Bone marrow (tissue), 2 donors: ENCODE data around the gene FLNA.
"Not testable (repeated sequence)": the region's sequence is repeated elsewhere in the genome, so short reads cannot be mapped to it uniquely, and the experiment has no call there.

Source experiments
- DNase-seq, 2 donors: peaks; one replicate each; lab custom pipeline; 2025; lab: John Stamatoyannopoulos, UW

Gene FLNA

DNA sequence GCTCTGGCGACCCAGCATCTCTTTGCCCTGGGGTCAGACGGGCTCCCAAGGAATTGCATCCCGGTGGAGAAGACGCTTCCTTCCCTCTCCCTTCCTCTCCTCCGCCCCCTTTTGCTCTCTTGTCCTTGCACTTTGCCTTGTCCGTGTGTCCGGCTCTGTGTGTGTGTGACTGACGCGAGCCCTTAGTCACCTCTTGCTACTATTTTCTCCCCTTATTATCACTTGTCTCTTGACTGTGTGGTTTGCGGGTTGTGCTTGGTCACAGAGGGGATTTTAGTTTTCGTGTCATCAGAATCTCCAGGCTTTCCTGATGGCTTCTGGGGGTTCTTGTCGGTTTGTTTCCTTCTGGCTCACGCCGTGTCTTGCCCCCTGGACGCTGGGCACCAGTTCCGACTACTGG lies 31.4 kb downstream of the FLNA start:
- DNase-seq: not testable (repeated sequence)

- DNase-seq: not testable (repeated sequence)
Measured at GRCh38 chrX:154341399-154342298, 32.8 kb downstream of the FLNA start.

DNA sequence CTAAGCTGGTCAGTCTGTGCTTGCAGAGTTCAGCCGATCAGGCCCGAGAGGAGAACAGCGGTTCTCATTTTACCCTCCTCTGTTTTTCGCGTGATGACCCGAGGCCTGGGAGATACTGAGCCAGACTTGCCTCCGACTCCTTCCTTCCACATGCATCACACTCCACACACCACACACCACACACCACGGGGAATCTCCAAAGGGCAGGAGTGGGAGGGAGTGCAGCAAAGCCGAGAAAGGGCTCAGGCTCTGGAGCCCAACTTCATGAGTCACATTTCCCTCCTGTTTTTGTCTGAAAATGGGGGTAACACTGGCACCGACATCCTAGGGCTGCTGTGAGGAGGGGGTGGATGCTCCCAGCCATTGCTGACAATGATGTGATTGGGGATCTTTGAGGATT lies 39.9 kb downstream of the FLNA start:
- no peak for DNase-seq

DNA sequence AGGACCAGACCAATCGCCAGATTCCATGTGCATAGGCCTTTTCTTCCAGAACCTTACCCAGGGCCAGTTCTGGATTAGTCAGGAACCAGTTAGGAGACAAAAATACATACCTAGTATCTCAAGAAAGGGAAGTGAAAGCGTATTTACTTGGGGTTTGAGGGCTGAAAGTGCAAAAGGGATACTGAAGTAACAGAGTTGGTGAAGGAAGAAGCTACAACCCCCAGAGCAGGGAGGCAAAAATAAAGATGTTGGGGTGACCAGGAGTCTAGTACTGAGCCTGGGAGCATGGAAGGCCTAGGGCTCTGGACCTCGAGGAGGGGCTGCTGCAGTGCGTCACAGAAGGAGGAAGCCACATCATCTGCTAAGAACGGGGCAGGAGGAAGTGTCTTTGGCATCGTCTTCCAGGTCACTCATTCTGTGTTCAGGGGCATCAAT lies 40.6 kb downstream of the FLNA start:
- DNase-seq: no peak

DNA sequence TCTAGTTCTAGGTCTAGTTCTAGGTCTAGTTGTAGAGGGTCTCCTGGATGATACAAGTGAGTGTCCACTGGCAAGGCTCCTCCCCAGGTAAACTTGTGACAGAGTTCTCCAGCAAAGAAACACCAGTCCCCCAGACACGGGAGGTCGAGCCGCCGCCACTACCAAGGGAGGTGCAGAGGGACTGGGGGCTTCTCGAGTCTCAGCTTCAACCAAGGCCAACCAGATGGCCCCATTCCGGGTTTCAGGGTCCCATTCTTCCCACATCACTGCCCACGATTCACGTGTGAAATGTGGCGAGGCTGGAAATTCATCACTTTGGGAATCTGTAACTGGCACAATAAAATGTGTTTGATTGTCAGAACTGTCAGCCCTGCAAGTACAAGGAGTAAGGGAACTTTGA lies 41.3 kb downstream of the FLNA start:
- DNase-seq: no peak

- DNase-seq: no peak
Measured at GRCh38 chrX:154332561-154332960, 41.9 kb downstream of the FLNA start.

DNA sequence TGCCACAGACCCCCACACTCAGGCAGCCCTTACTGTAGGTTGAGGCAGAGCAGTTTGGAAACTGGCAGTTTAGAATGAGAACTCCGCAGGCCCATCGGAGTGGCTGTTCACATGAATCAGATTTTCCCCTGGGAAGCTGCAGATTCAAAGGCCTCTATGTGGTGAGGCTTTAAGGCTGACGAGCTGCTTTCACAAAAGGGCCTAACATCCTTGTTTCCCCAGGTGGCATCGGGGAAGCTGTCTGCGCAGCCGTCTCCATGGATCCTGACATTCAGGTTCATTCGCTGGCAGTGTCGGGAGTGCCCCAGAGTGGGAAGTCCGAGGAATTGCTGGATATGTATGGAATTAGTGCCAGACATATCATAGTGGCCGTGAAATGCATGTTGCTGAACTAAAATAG lies 45.1 kb downstream of the FLNA start:
- no peak for DNase-seq

DNA sequence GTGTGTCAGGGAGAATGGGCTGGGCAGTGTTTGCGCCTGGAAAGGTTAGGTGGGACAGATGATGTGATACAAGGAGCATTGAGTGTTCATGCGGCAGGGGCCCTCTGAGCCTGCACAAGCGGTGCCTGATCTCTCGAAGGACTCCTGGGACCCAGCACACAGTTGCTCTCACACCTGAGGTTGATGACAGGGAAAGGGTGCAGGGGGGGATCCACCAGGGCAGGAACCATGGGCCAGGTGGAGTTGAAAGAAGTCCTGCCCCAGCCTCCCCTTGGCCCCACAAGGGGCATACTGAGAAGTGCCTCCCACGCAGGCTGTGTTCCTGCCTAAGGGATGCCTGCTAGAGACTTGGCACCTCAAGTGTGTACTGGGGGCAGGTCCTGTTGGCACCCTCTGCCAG lies 45.8 kb downstream of the FLNA start:
- no peak for DNase-seq

- no peak for DNase-seq
Measured at GRCh38 chrX:154327038-154327820, 47.2 kb downstream of the FLNA start.

GRCh38 chrX:154325541-154325940 lies 48.9 kb downstream of the FLNA start:
- DNase-seq: no peak

DNA sequence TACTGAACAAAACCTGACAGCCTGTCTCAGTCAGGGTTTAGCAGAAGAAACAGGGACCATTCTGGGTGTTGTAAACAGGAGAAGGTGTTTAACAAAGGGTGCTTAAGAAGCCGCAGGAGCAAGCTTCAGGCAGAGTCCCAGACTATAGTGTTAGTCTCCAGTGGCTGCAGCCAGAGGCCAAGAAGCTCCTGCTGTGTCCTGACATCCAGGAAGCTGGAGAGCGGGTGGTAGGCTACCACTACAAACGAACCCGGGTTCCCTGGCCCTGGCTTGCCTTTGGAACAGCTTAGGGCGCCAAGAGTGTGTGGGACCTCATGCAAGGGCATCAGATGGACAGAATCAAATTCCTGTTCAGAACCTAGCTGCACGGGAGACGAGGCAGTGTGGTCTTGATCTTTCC lies 50.9 kb downstream of the FLNA start:
- DNase-seq: no peak

DNA sequence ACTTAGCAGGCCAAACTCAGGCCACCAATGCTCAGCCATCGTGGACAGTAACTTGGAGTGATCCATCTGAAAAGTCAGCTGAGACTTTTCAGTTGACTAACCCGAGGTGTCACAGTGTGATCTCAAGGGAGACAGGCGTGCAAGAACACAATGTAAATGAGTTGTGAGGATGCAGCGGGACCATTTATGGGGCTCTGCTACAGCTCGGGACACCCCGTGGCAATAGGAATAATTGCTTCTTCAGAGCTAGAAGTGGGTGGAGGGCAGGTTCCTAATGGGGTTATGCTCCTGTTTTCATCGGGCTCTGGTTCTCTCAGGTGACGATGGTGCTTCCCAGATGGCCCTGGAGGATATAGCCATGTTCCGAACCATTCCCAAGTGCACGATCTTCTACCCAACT lies 51.5 kb downstream of the FLNA start:
- no peak for DNase-seq

- DNase-seq: no peak
Measured at GRCh38 chrX:154321594-154321993, 52.8 kb downstream of the FLNA start.

- DNase-seq: no peak
Measured at GRCh38 chrX:154321152-154321551, 53.3 kb downstream of the FLNA start.

DNA sequence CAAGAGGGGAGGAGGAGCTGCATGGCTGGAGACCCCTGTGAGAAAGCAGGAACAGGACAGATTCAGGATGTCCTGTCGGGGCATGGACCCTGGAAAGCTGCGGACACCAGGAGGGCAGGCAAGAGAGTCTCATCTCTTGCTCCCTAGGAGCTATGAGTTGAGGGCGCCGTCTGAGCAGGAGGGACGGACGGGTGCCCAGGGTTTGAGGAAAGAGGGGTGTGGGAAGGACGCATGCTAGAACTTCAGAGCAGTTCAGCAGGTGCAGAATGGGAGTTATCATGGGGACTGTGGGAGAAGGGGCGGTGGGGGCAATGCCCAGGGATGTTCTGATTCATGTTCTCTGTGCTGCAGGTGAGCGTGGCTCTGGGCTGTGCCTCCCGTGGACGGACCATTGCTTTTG lies 54.0 kb downstream of the FLNA start:
- DNase-seq: no peak

GRCh38 chrX:154317391-154317995 lies 56.9 kb downstream of the FLNA start:
- no peak for DNase-seq

DNA sequence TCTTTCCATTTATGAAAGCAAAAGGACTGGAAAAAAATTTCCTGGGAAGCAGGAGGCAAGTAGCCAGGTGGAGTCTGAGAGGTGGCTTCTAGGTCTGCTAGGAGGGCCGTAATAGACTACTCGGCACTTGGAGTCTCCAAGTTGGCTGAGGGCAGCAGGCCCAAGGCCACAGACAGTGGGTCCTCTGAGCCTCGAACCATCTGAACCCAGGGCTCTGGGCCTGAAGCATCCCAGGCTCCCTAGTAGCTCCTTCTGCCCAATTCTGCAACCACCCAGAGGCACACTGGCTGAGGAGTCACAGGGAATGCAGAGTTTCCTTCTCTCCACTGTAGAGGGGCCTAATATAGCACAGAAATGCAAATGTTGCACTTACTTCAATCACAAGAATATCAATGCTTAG lies 59.0 kb downstream of the FLNA start:
- DNase-seq: no peak

- no peak for DNase-seq
Measured at GRCh38 chrX:154313147-154313546, 61.3 kb downstream of the FLNA start.

- DNase-seq: no peak
Measured at GRCh38 chrX:154312116-154312515, 62.3 kb downstream of the FLNA start.

DNA sequence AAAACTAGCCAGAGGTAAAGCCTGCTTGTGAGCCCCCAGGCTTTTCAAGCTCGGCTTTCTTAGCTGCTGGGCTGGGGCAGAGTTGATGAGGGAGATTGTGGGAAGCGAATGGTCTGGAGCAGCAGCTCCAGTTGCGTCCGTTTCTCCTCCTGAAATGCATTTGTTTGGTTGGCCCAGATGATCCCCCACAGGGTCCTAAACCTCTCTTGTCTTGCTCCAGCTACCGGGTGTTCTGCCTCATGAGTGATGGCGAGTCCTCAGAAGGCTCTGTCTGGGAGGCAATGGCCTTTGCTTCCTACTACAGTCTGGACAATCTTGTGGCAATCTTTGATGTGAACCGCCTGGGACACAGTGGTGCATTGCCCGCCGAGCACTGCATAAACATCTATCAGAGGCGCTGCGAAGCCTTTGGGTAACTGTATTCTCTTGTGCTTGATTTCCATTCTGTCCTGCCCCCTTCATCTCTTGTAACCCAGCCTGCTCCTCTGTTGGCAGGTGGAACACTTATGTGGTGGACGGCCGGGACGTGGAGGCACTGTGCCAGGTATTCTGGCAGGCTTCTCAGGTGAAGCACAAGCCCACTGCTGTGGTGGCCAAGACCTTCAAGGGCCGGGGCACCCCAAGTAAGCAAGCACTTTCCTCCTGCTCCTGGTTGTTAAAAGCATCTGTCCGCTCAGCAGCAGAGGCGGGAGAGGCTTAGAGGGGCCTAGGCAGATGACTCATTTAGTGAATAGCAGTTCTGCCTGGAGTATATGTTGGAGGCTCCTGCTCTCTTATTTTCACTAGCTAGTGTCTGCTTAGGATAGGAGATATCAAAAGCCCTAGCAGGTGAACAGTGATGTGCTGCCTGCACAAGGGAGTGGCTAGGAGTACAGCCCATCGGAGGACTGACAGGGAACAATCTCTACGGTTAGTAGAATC lies 63.6 kb downstream of the FLNA start:
- DNase-seq: no peak

DNA sequence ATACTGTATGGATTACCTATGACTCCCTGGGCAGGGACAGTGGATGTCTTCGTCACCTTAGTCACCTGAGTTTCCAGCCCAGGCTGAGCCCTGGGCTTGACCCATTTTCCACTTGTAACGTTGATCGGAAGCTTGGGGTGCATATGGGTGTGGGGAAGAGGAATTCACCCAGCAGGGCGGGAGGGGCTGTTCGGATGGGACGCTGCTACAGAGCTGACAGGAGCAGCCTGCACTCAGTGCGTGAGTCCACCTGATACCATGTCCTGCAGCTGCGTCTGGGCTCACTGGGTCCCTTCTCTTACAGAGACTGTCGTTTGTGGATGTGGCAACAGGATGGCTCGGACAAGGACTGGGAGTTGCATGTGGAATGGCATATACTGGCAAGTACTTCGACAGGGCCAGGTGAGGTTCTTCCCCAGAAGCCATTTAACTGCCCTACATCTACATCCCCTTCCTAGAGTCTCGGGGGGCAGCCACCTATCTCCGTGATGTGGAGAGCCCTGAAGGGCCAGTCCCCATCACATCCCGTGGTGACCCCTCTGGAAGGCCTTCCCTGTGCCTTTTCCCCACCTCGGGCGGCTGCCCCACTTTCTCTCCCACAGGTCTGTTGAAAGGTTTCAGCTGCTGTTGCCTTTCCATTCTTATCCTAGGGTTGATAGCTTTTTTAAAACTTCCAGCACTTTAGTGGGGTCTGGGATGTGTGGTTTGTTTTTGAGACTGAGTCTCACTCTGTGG lies 65.2 kb downstream of the FLNA start:
- no peak for DNase-seq
